Activated naive CD4-positive, alpha-beta T cell treated with anti-CD3 and anti-CD28 coated beads, Interleukin-2, amount 10 ng/mL, durations not matched to agents 7 days and 5 days (primary cell): ENCODE results near the gene CAVIN2.

Source experiments
- CTCF ChIA-PET: fragments of 350-600 bp; sonication (Branson Sonifier 250); formaldehyde crosslinking; loops from one replicate; lab custom pipeline; 2021; ENCODE audit warnings: antibody characterized with exemption; lab: Charles Lee
- DNase-seq: peaks from one replicate; pipeline ENCODE4 v3.0.0-alpha.2; 2020
- H3K27ac Mint-ChIP-seq: one replicate; pipeline ENCODE4 v1.8.0; 2021; ENCODE audit warnings: mild to moderate bottlenecking, moderate library complexity, mixed read lengths
- H3K27me3 Mint-ChIP-seq: one replicate; pipeline ENCODE4 v1.8.0; 2021; ENCODE audit warnings: mild to moderate bottlenecking, mixed read lengths
- H3K36me3 Mint-ChIP-seq: one replicate; pipeline ENCODE4 v1.8.0; 2021; ENCODE audit warnings: mixed read lengths
- H3K4me1 Mint-ChIP-seq: one replicate; pipeline ENCODE4 v1.8.0; 2021; ENCODE audit warnings: mixed read lengths
- H3K4me3 Mint-ChIP-seq: one replicate; pipeline ENCODE4 v1.8.0; 2021; ENCODE audit warnings: mild to moderate bottlenecking, moderate library complexity, mixed read lengths
- H3K9me3 Mint-ChIP-seq: one replicate; pipeline ENCODE4 v1.8.0; 2021; ENCODE audit warnings: mixed read lengths

CAVIN2 gene

GRCh38 chr2:191846515-191847476, at the start of gene CAVIN2:
Gene CAVIN2, minus strand, starts transcription at chr2:191847088. Its CDS starts 163 bp downstream, at chr2:191846925.
- Mint-ChIP-seq H3K4me3 (no peak within 1 kb of the TSS), H3K4me1 (no peaks in the 10 kb centered on the region), H3K27ac (no peak within 1 kb of the TSS), H3K27me3 (peaks cover 44% of the 10 kb centered on the region), H3K36me3 (no peaks in the 10 kb centered on the region), H3K9me3 (no peaks in the 10 kb centered on the region)
- DNase-seq, result no peak
- CTCF ChIA-PET, result interaction anchor here (0.6 to 1.4 kb wide), 2 partner anchors 87 to 149 kb away, joined by 3 to 4 read pairs; no protein-coding TSS in a partner anchor

- no peaks in the 10 kb centered on the region for H3K36me3 Mint-ChIP-seq
- CTCF ChIA-PET, result no interaction called here
- H3K4me1 Mint-ChIP-seq, result no peaks in the 10 kb centered on the region
- H3K4me3 Mint-ChIP-seq, result no peak overlapping the region
- peaks cover 4% of the 10 kb centered on the region for H3K27me3 Mint-ChIP-seq
- H3K9me3 Mint-ChIP-seq, result peaks cover 3% of the 10 kb centered on the region
- H3K27ac Mint-ChIP-seq, result no peak overlapping the region
- no peak for DNase-seq
Measured at GRCh38 chr2:191895743-191896142, 48.9 kb upstream of the CAVIN2 start.

- Mint-ChIP-seq H3K9me3 (no peaks in the 10 kb centered on the region), H3K27me3 (peaks cover 4% of the 10 kb centered on the region), H3K36me3 (no peaks in the 10 kb centered on the region), H3K4me3 (no peak overlapping the region), H3K27ac (no peak overlapping the region), H3K4me1 (no peaks in the 10 kb centered on the region)
- DNase-seq, result no peak
- CTCF ChIA-PET, result no interaction called here
Measured at GRCh38 chr2:191895195-191895594, 48.3 kb upstream of the CAVIN2 start.

GRCh38 chr2:191894681-191895147, 47.8 kb upstream of the CAVIN2 start:
- no peaks in the 10 kb centered on the region for H3K36me3 Mint-ChIP-seq
- H3K9me3 Mint-ChIP-seq, result no peaks in the 10 kb centered on the region
- DNase-seq, result no peak
- no peak overlapping the region for H3K27ac Mint-ChIP-seq
- H3K4me1 Mint-ChIP-seq, result no peaks in the 10 kb centered on the region
- CTCF ChIA-PET, result no interaction called here
- H3K27me3 Mint-ChIP-seq, result peaks cover 4% of the 10 kb centered on the region
- no peak overlapping the region for H3K4me3 Mint-ChIP-seq

- peaks cover 4% of the 10 kb centered on the region for H3K27me3 Mint-ChIP-seq
- no peak for DNase-seq
- H3K9me3 Mint-ChIP-seq, result no peaks in the 10 kb centered on the region
- H3K27ac Mint-ChIP-seq, result no peak overlapping the region
- H3K36me3 Mint-ChIP-seq, result no peaks in the 10 kb centered on the region
- H3K4me1 Mint-ChIP-seq, result no peaks in the 10 kb centered on the region
- no peak overlapping the region for H3K4me3 Mint-ChIP-seq
- CTCF ChIA-PET, result no interaction called here
Measured at GRCh38 chr2:191892391-191892790, 45.5 kb upstream of the CAVIN2 start.

- Mint-ChIP-seq H3K4me3 (no peak overlapping the region), H3K27ac (no peak overlapping the region), H3K4me1 (no peaks in the 10 kb centered on the region), H3K36me3 (no peaks in the 10 kb centered on the region), H3K27me3 (peaks cover 4% of the 10 kb centered on the region), H3K9me3 (no peaks in the 10 kb centered on the region)
- DNase-seq, result no peak
- CTCF ChIA-PET, result no interaction called here
Measured at GRCh38 chr2:191891656-191892055, 44.8 kb upstream of the CAVIN2 start.

GRCh38 chr2:191889931-191890330, 43.0 kb upstream of the CAVIN2 start:
- no peak for DNase-seq
- Mint-ChIP-seq H3K36me3 (no peaks in the 10 kb centered on the region), H3K4me1 (no peaks in the 10 kb centered on the region), H3K4me3 (no peak overlapping the region), H3K27me3 (peaks cover 7% of the 10 kb centered on the region), H3K27ac (no peak overlapping the region), H3K9me3 (no peaks in the 10 kb centered on the region)
- CTCF ChIA-PET, result no interaction called here

- H3K27me3 Mint-ChIP-seq, result peaks cover 7% of the 10 kb centered on the region
- no peaks in the 10 kb centered on the region for H3K4me1 Mint-ChIP-seq
- H3K4me3 Mint-ChIP-seq, result no peak overlapping the region
- H3K9me3 Mint-ChIP-seq, result no peaks in the 10 kb centered on the region
- H3K27ac Mint-ChIP-seq, result no peak overlapping the region
- no peaks in the 10 kb centered on the region for H3K36me3 Mint-ChIP-seq
- CTCF ChIA-PET, result no interaction called here
- no peak for DNase-seq
Measured at GRCh38 chr2:191888400-191889166, 41.7 kb upstream of the CAVIN2 start.

GRCh38 chr2:191885650-191886049, 38.8 kb upstream of the CAVIN2 start:
- no peaks in the 10 kb centered on the region for H3K4me1 Mint-ChIP-seq
- no peak overlapping the region for H3K4me3 Mint-ChIP-seq
- no peak for DNase-seq
- no peak overlapping the region for H3K27ac Mint-ChIP-seq
- CTCF ChIA-PET, result no interaction called here
- peaks cover 4% of the 10 kb centered on the region for H3K27me3 Mint-ChIP-seq
- no peaks in the 10 kb centered on the region for H3K36me3 Mint-ChIP-seq
- no peaks in the 10 kb centered on the region for H3K9me3 Mint-ChIP-seq

GRCh38 chr2:191885098-191885497, 38.2 kb upstream of the CAVIN2 start:
- DNase-seq, result no peak
- Mint-ChIP-seq H3K27ac (no peak overlapping the region), H3K4me3 (no peak overlapping the region), H3K36me3 (no peaks in the 10 kb centered on the region), H3K27me3 (peaks cover 4% of the 10 kb centered on the region), H3K9me3 (no peaks in the 10 kb centered on the region), H3K4me1 (no peaks in the 10 kb centered on the region)
- CTCF ChIA-PET, result no interaction called here

GRCh38 chr2:191881982-191882816, 35.3 kb upstream of the CAVIN2 start:
- no peaks in the 10 kb centered on the region for H3K36me3 Mint-ChIP-seq
- CTCF ChIA-PET, result no interaction called here
- no peak for DNase-seq

GRCh38 chr2:191878548-191879279, 31.8 kb upstream of the CAVIN2 start:
- Mint-ChIP-seq H3K27me3 (peaks cover 7% of the 10 kb centered on the region), H3K36me3 (no peaks in the 10 kb centered on the region), H3K27ac (no peak overlapping the region), H3K4me3 (no peak overlapping the region), H3K9me3 (no peaks in the 10 kb centered on the region), H3K4me1 (no peaks in the 10 kb centered on the region)
- DNase-seq, result no peak
- CTCF ChIA-PET, result no interaction called here

More at GRCh38 chr2:191881982-191882816, 35.3 kb upstream of the CAVIN2 start:
- Mint-ChIP-seq H3K27me3 (peaks cover 4% of the 10 kb centered on the region), H3K4me3 (no peak overlapping the region), H3K9me3 (no peaks in the 10 kb centered on the region), H3K4me1 (no peaks in the 10 kb centered on the region), H3K27ac (no peak overlapping the region)

GRCh38 chr2:191877875-191878274, 31.0 kb upstream of the CAVIN2 start:
- no peak overlapping the region for H3K4me3 Mint-ChIP-seq
- no peak for DNase-seq
- CTCF ChIA-PET, result no interaction called here
- H3K4me1 Mint-ChIP-seq, result no peaks in the 10 kb centered on the region
- H3K9me3 Mint-ChIP-seq, result no peaks in the 10 kb centered on the region
- peaks cover 7% of the 10 kb centered on the region for H3K27me3 Mint-ChIP-seq
- no peak overlapping the region for H3K27ac Mint-ChIP-seq
- H3K36me3 Mint-ChIP-seq, result no peaks in the 10 kb centered on the region
